Neutrophil (primary cell): ENCODE results near the gene SMOC2.

Experiments
- H3K27ac ChIP-seq: fragments of 200-600 bp; sonication (generic); 2 replicates; pipeline ENCODE4 v1.5.1; 2016; ENCODE audit warnings: mild to moderate bottlenecking, moderate library complexity
- H3K27me3 ChIP-seq: fragments of 200-600 bp; sonication (generic); 2 replicates; pipeline ENCODE4 v1.6.0; 2016; ENCODE audit warnings: mild to moderate bottlenecking
- H3K36me3 ChIP-seq: fragments of 200-600 bp; sonication (generic); 2 replicates; pipeline ENCODE4 v1.5.1; 2017
- H3K4me1 ChIP-seq, 2 experiments: fragments of 200-600 bp in 1 of 2; sonication (generic) in 1 of 2; 1 replicate in 1 of 2; 2 replicates in 1 of 2; pipeline versions ENCODE4 v1.5.1 to v1.6.1; 2013 to 2016; ENCODE audit warnings: low read depth in 1 of 2, low read length in 1 of 2, mild to moderate bottlenecking in 1 of 2, moderate library complexity in 1 of 2; ENCODE audit not compliant: control insufficient read depth in 1 of 2, insufficient read depth in 1 of 2
- H3K4me3 ChIP-seq, 2 experiments: fragments of 200-600 bp in 1 of 2; sonication (generic) in 1 of 2; 1 replicate in 1 of 2; 2 replicates in 1 of 2; pipeline ENCODE4 v1.5.1; 2013 to 2016; ENCODE audit warnings: low read depth in 1 of 2, low read length in 1 of 2, mild to moderate bottlenecking in 1 of 2, moderate library complexity in 1 of 2
- H3K9me3 ChIP-seq: fragments of 200-600 bp; sonication (generic); 2 replicates; pipeline ENCODE4 v1.5.1; 2016
- TF ChIP-seq, protein P1 (sequence below): fragments of 200-600 bp; sonication (generic); IDR thresholded peaks from 2 replicates; pipeline ENCODE4 v1.5.1; 2016; ENCODE audit warnings: antibody characterized with exemption

Gene SMOC2

DNA sequence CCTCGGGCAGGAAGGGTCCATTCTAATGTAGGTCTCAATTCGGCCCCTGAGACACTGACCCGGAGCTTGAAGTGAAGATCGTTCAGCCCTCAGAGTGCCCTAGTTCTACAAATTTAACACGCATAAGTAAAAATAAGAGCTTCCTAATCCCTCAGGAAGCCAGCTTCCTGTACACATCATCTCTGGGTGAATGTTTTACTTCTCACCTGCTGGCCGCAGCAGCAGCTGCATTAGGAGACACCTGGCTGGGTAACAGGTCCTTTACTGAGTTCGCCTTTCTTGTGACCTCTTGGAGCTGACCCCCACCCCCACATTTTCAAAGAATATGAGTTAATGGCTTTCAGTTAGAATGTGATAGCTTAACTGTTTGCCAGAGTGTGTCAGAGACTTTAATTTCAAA lies 165.0 kb downstream of the SMOC2 start:
- H3K27ac ChIP-seq = no peak overlapping the region
- H3K4me1 ChIP-seq = no peaks in the 10 kb centered on the region
- H3K36me3 ChIP-seq = no peaks in the 10 kb centered on the region
- H3K9me3 ChIP-seq = no peaks in the 10 kb centered on the region
- no peak overlapping the region for H3K4me3 ChIP-seq
- TF ChIP-seq, protein P1, sequence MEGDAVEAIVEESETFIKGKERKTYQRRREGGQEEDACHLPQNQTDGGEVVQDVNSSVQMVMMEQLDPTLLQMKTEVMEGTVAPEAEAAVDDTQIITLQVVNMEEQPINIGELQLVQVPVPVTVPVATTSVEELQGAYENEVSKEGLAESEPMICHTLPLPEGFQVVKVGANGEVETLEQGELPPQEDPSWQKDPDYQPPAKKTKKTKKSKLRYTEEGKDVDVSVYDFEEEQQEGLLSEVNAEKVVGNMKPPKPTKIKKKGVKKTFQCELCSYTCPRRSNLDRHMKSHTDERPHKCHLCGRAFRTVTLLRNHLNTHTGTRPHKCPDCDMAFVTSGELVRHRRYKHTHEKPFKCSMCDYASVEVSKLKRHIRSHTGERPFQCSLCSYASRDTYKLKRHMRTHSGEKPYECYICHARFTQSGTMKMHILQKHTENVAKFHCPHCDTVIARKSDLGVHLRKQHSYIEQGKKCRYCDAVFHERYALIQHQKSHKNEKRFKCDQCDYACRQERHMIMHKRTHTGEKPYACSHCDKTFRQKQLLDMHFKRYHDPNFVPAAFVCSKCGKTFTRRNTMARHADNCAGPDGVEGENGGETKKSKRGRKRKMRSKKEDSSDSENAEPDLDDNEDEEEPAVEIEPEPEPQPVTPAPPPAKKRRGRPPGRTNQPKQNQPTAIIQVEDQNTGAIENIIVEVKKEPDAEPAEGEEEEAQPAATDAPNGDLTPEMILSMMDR = no peak
- H3K27me3 ChIP-seq = no peaks in the 10 kb centered on the region

DNA sequence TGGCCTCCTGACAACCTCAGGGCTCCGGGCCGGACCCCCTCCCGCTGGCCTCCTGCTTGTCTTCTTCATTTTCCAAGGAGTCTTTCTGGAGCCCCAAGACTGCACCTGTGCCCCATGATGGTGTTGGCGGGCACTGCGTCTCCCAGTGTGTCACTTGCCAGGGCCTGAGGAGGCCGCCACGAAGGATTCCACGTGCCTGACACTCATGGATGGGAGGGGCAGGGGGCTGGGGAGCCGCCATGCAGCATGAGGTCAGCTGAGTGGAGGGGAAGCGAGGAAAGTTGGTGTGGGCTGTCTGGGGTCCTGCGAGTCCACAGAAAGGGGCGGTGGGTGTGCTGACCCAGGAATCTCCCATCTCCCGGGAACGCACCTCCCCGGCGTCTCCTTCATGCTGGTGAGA lies 165.7 kb downstream of the SMOC2 start:
- no peaks in the 10 kb centered on the region for H3K4me1 ChIP-seq
- no peaks in the 10 kb centered on the region for H3K27me3 ChIP-seq
- no peaks in the 10 kb centered on the region for H3K9me3 ChIP-seq
- TF ChIP-seq, protein P1 = no peak
- no peaks in the 10 kb centered on the region for H3K36me3 ChIP-seq
- H3K27ac ChIP-seq = no peak overlapping the region
- H3K4me3 ChIP-seq = no peak overlapping the region

DNA sequence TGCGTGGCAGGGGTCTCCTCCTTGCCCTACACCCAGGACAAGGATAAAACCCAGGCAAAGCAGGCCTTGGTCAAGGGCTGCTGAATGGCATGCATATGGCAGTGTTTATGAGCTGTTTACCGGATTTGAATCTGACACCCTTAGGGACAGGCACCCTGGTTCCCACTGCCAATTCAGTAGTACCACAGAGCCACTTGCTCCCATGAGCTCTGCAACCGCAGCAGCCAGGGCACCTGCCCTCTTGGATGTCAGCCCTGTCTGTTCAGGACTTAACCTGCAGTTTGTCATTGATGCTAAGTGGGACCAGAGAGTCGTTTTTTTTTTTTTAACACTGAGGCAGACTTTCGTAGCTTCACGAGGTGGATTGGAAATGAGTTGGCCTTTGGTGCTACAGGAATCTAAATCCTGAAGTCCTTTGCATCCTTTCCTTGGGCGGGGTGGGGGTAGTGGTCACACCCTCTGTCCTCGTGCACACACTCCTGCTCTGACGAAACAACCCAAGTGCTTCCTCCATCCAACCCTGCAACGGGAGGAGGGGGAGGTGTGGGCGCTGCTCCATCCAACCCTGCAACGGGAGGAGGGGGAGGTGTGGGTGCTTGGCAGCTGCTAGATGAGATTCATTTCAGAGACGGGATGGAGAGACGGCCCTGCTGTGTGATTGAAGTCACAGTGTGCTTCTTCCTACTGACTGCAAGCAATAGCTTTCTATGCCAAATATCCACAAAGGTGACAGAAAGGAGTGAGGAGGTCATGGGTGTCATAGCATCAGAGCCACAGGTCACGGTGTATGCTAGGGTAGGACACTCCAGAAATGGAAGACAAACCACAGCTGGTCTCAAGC lies 166.5 kb downstream of the SMOC2 start:
- Histone ChIP-seq H3K9me3 (no peaks in the 10 kb centered on the region), H3K4me3 (no peak overlapping the region), H3K27ac (no peak overlapping the region), H3K27me3 (no peaks in the 10 kb centered on the region), H3K36me3 (no peaks in the 10 kb centered on the region), H3K4me1 (no peaks in the 10 kb centered on the region)
- TF ChIP-seq, protein P1 = no peak

DNA sequence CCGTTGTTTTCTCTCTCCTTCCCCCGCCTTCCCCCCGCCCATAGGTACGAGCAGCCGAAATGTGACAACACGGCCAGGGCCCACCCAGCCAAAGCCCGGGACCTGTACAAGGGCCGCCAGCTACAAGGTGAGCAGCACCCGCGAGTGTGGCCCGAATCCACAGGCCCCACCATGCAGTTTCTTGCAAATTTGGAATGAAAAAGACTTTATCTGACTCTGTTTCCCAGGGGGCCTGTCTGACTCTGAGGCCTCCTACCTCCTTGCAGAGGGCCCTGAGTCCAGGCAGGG lies 167.1 kb downstream of the SMOC2 start:
- Histone ChIP-seq H3K36me3 (no peaks in the 10 kb centered on the region), H3K9me3 (no peaks in the 10 kb centered on the region), H3K4me3 (no peak overlapping the region), H3K4me1 (no peaks in the 10 kb centered on the region), H3K27me3 (no peaks in the 10 kb centered on the region), H3K27ac (no peak overlapping the region)
- TF ChIP-seq, protein P1 = no peak

DNA sequence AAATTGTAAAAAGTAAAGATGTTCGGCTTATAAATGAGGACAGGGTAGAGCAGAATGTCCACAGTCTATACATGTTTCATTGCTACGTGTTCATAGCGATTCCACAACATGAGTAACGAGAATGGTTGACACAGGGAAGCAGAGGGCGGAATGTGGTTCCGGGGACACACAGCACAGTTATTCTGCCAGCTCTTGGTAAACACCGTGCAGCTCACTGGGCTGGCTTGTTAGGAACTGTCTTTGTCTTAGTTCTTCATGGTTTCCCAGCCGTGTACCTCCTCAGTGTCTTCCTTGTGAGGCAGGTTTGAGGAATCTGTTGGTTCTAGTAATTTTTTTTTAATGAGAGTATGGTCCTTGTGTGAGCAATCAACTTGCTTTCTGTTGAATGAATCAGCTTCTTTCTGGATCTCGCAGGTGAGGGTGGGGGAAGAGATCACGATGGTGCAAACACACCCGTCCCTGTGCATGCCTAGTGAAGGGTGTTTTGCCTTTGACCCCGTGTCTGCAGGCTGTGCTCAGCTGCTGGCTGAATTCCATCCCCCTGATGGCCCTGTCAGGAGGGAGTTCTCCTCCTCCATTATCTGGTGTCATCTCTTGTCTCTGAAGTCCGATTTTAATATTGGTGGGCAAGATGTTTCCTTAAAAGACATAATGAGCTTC lies 168.2 kb downstream of the SMOC2 start:
- Histone ChIP-seq H3K4me3 (no peak overlapping the region), H3K9me3 (no peaks in the 10 kb centered on the region), H3K4me1 (no peaks in the 10 kb centered on the region), H3K27ac (no peak overlapping the region), H3K36me3 (no peaks in the 10 kb centered on the region), H3K27me3 (no peaks in the 10 kb centered on the region)
- TF ChIP-seq, protein P1 = no peak
